Diencephalon (tissue), 1 donor: Measurements from ENCODE around the gene NHLRC3. TPM values are rescaled to one million over a fixed set of nuclear protein-coding genes. Genes with fewer than 3 reads are reported as not detected.

Experiments
- total RNA-seq: library from RNA; depleted of rRNA; stranded (reverse); fragments of >200 nt; gene quantifications from one replicate; pipeline ENCODE4 v1.2.3, GENCODE V29; 2014

NHLRC3 gene, protein sequence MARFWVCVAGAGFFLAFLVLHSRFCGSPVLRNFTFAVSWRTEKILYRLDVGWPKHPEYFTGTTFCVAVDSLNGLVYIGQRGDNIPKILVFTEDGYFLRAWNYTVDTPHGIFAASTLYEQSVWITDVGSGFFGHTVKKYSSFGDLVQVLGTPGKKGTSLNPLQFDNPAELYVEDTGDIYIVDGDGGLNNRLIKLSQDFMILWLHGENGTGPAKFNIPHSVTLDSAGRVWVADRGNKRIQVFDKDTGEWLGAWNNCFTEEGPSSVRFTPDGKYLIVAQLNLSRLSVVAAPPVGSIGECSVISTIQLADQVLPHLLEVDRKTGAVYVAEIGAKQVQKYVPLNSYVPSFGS
- 44.8 TPM for total RNA-seq

DNA sequence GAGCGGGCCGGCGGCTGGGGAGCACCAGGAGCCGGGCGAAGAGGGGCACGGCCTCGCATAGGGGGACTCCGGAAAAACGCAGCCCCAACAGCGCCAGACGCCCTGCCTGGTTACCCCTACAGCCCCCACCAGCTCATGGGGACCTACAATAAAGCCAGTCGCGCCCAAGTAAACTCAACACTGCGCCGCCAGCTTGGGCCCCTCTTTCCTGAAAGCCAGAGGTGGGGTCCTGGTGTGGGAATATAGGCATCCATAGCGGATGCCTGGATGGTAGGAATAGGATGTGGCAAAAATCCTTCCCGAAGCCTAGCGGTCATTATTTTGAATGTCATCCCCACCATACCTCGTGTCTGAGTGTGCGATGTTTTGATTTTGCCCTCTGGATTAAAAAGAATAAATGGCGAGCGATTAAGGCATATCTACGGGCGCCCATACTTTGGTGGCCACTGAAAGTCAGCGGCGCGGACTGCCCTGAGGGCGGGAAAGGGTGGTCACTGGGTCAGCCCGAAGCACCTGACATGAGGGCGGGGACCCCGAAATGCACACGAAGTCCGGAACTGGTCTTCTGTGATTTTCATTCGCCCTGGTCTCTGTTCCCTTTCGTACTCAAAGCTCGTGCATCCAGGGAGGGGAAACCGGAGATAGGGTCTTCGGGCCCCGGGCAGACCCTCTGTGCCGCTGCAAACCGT, at the start of gene NHLRC3, which contains the start of gene PROSER1:
TSS of gene NHLRC3 (plus strand) at position 577 of the 689 bp plus-strand sequence. CDS start 184 bp downstream, outside the sequence.
TSS of gene PROSER1 (minus strand) at position 210 of the 689 bp plus-strand sequence. CDS start 847 bp downstream, outside the sequence.

DNA sequence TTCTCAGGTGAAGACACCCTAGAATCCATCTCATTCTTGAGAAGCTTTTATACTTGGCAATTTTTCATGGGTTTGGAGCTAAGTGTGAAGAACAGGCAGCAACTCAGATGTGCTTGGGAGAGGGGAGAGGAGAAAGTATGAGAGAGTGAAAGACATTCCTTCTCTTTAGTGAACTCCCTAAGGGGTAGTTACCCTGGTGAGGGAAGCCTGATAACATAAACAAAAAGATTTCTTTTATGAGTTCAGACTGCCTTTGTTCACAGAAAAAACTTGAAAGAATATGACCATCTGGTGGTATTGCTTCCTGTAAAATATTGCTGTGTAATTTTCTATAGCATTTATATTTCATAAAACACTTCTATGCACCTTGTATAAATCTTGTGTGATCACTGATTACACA, 47.6 kb upstream of the NHLRC3 start, which contains the start of gene STOML3:
TSS of gene STOML3 (minus strand) at position 139 of the 400 bp plus-strand sequence. CDS start at position 29, 110 bp downstream.

Other genes with a start within 250 kb of the NHLRC3 start
- 1.6 TPM for gene STOML3, start 47.6 kb upstream of the NHLRC3 start, total RNA-seq
- 21.2 TPM for gene PROSER1, start 367 bp upstream of the NHLRC3 start, total RNA-seq